ENCODE measurements around the gene TOMM7. TPM values are rescaled to one million over a fixed set of nuclear protein-coding genes. Genes with fewer than 3 reads are reported as not detected.
A peak's percentile ranks its signal among the peaks of the same experiment; 100 is the strongest.

The TOMM7 gene
- total RNA-seq, 2 experiments from 2014 or later: 206 to 208 TPM

GRCh38 chr7:22833957-22834356, 11.3 kb upstream of the TOMM7 start:
- no peak for ATAC-seq
- Mint-ChIP-seq H3K27me3 (ENCODE audit: low read depth) (peaks cover 5% of the 10 kb centered on the region), H3K4me1 (ENCODE audit: low read depth) (no peaks in the 10 kb centered on the region), H3K9me3 (ENCODE audit: insufficient read depth) (no peaks in the 10 kb centered on the region), H3K4me3 (no peak overlapping the region), H3K36me3 (ENCODE audit: low read depth) (no peaks in the 10 kb centered on the region), H3K27ac (no peak overlapping the region)
- ChIA-PET POLR2A (no interaction called here), CTCF (interaction anchor here (2.1 kb wide), 1 partner anchor 222 kb away, joined by 6 read pairs; no protein-coding TSS in a partner anchor)
- DNase-seq: no peak

- CTCF ChIA-PET: no interaction called here
Measured at GRCh38 chr7:22833113-22833855, 10.6 kb upstream of the TOMM7 start.

GRCh38 chr7:22832401-22832800, 9.8 kb upstream of the TOMM7 start:
- no peaks in the 10 kb centered on the region for H3K36me3 Mint-ChIP-seq (ENCODE audit: low read depth)
- peaks cover 7% of the 10 kb centered on the region for H3K27me3 Mint-ChIP-seq (ENCODE audit: low read depth)
- no peaks in the 10 kb centered on the region for H3K9me3 Mint-ChIP-seq (ENCODE audit: insufficient read depth)
- no peaks in the 10 kb centered on the region for H3K4me1 Mint-ChIP-seq (ENCODE audit: low read depth)
- ATAC-seq (no peak), DNase-seq (no peak)
- CTCF ChIA-PET: interaction anchor here (1.3 kb wide), 1 partner anchor 224 kb away, joined by 4 read pairs; no protein-coding TSS in a partner anchor
- no peak overlapping the region for H3K4me3 Mint-ChIP-seq
- no peak overlapping the region for H3K27ac Mint-ChIP-seq
- POLR2A ChIA-PET: no interaction called here

More at GRCh38 chr7:22833113-22833855, 10.6 kb upstream of the TOMM7 start:
- ATAC-seq (no peak), DNase-seq (no peak)
- Mint-ChIP-seq H3K4me1 (ENCODE audit: low read depth) (no peaks in the 10 kb centered on the region), H3K27ac (no peak overlapping the region), H3K36me3 (ENCODE audit: low read depth) (no peaks in the 10 kb centered on the region), H3K27me3 (ENCODE audit: low read depth) (peaks cover 5% of the 10 kb centered on the region), H3K9me3 (ENCODE audit: insufficient read depth) (no peaks in the 10 kb centered on the region), H3K4me3 (no peak overlapping the region)
- POLR2A ChIA-PET: no interaction called here

- no peak overlapping the region for H3K4me3 Mint-ChIP-seq
- ATAC-seq (no peak), DNase-seq (no peak)
- H3K9me3 Mint-ChIP-seq (ENCODE audit: insufficient read depth): no peaks in the 10 kb centered on the region
- peaks cover 8% of the 10 kb centered on the region for H3K27me3 Mint-ChIP-seq (ENCODE audit: low read depth)
- no peak overlapping the region for H3K27ac Mint-ChIP-seq
- H3K4me1 Mint-ChIP-seq (ENCODE audit: low read depth): no peaks in the 10 kb centered on the region
- CTCF ChIA-PET: interaction anchor here (1.3 kb wide), 1 partner anchor 224 kb away, joined by 4 read pairs; no protein-coding TSS in a partner anchor
- H3K36me3 Mint-ChIP-seq (ENCODE audit: low read depth): no peaks in the 10 kb centered on the region
- POLR2A ChIA-PET: no interaction called here
Measured at GRCh38 chr7:22831602-22832305, 9.1 kb upstream of the TOMM7 start.

GRCh38 chr7:22827563-22827962, 4.9 kb upstream of the TOMM7 start:
- ChIA-PET CTCF (no interaction called here), POLR2A (no interaction called here)
- Mint-ChIP-seq H3K36me3 (ENCODE audit: low read depth) (peaks cover 1% of the 10 kb centered on the region), H3K4me3 (no peak overlapping the region), H3K27ac (no peak overlapping the region), H3K27me3 (ENCODE audit: low read depth) (peaks cover 23% of the 10 kb centered on the region), H3K4me1 (ENCODE audit: low read depth) (peaks cover 13% of the 10 kb centered on the region), H3K9me3 (ENCODE audit: insufficient read depth) (no peaks in the 10 kb centered on the region)
- DNase-seq (no peak), ATAC-seq (no peak)

- CTCF ChIA-PET: interaction anchor here (0.6 kb wide), 1 partner anchor 311 kb away, joined by 4 read pairs; no protein-coding TSS in a partner anchor
- peaks cover 23% of the 10 kb centered on the region for H3K27me3 Mint-ChIP-seq (ENCODE audit: low read depth)
- peaks cover 2% of the 10 kb centered on the region for H3K36me3 Mint-ChIP-seq (ENCODE audit: low read depth)
- H3K4me1 Mint-ChIP-seq (ENCODE audit: low read depth): peaks cover 14% of the 10 kb centered on the region
- ATAC-seq (no peak), DNase-seq (no peak)
- no peak overlapping the region for H3K27ac Mint-ChIP-seq
- H3K4me3 Mint-ChIP-seq: no peak overlapping the region
- POLR2A ChIA-PET: no interaction called here
- no peaks in the 10 kb centered on the region for H3K9me3 Mint-ChIP-seq (ENCODE audit: insufficient read depth)
Measured at GRCh38 chr7:22826593-22826992, 3.9 kb upstream of the TOMM7 start.

- ATAC-seq: no peak
- Mint-ChIP-seq H3K27ac (no peak overlapping the region), H3K27me3 (ENCODE audit: low read depth) (peaks cover 23% of the 10 kb centered on the region), H3K9me3 (ENCODE audit: insufficient read depth) (no peaks in the 10 kb centered on the region), H3K36me3 (ENCODE audit: low read depth) (peaks cover 9% of the 10 kb centered on the region), H3K4me3 (no peak overlapping the region), H3K4me1 (ENCODE audit: low read depth) (peaks cover 30% of the 10 kb centered on the region)
- POLR2A ChIA-PET: no interaction called here
- CTCF ChIA-PET: interaction anchor here (3.8 kb wide), 1 partner anchor 230 kb away, joined by 14 read pairs; no protein-coding TSS in a partner anchor
- DNase-seq: no peak
Measured at GRCh38 chr7:22824760-22825159, 2.1 kb upstream of the TOMM7 start.

- Mint-ChIP-seq H3K4me3 (peak overlapping the region; percentile 94), H3K9me3 (ENCODE audit: insufficient read depth) (no peaks in the 10 kb centered on the region), H3K27ac (peak overlapping the region; percentile 89), H3K4me1 (ENCODE audit: low read depth) (peaks cover 38% of the 10 kb centered on the region), H3K27me3 (ENCODE audit: low read depth) (peaks cover 20% of the 10 kb centered on the region), H3K36me3 (ENCODE audit: low read depth) (peaks cover 15% of the 10 kb centered on the region)
- ChIA-PET POLR2A (interaction anchor here (1.0 kb wide), 3 partner anchors 32 to 232 kb away, joined by 3 read pairs; no protein-coding TSS in a partner anchor), CTCF (interaction anchor here (1.0 to 3.8 kb wide), 4 partner anchors 37 to 233 kb away, joined by 3 to 14 read pairs (median 4); partner anchors contain the start of gene HYCC1)
- DNase-seq (no peak), ATAC-seq (peak; percentile 5)
Measured at GRCh38 chr7:22823142-22823497, 471 bp upstream of the TOMM7 start.

- Mint-ChIP-seq H3K4me1 (ENCODE audit: low read depth) (peaks cover 41% of the 10 kb centered on the region), H3K4me3 (peak overlapping the region; percentile 94), H3K27me3 (ENCODE audit: low read depth) (peaks cover 15% of the 10 kb centered on the region), H3K9me3 (ENCODE audit: insufficient read depth) (no peaks in the 10 kb centered on the region), H3K36me3 (ENCODE audit: low read depth) (peaks cover 19% of the 10 kb centered on the region), H3K27ac (peak overlapping the region; percentile 89)
- ATAC-seq (peak; percentile 25), DNase-seq (no peak)
- POLR2A ChIA-PET: interaction anchor here (0.5 to 1.0 kb wide), 4 partner anchors 33 to 278 kb away, joined by 3 read pairs; no protein-coding TSS in a partner anchor
- CTCF ChIA-PET: interaction anchor here (1.0 to 3.8 kb wide), 3 partner anchors 38 to 234 kb away, joined by 3 to 14 read pairs (median 3); no protein-coding TSS in a partner anchor
Measured at GRCh38 chr7:22821702-22822485, 755 bp downstream of the TOMM7 start.

GRCh38 chr7:22819476-22819875, 3.2 kb downstream of the TOMM7 start:
- ATAC-seq (no peak), DNase-seq (no peak)
- Mint-ChIP-seq H3K9me3 (ENCODE audit: insufficient read depth) (no peaks in the 10 kb centered on the region), H3K4me3 (no peak overlapping the region), H3K4me1 (ENCODE audit: low read depth) (peaks cover 47% of the 10 kb centered on the region), H3K27me3 (ENCODE audit: low read depth) (peaks cover 5% of the 10 kb centered on the region), H3K27ac (no peak overlapping the region), H3K36me3 (ENCODE audit: low read depth) (peaks cover 32% of the 10 kb centered on the region)
- ChIA-PET POLR2A (no interaction called here), CTCF (no interaction called here)

- Mint-ChIP-seq H3K27ac (no peak overlapping the region), H3K36me3 (ENCODE audit: low read depth) (peaks cover 41% of the 10 kb centered on the region), H3K4me1 (ENCODE audit: low read depth) (peaks cover 16% of the 10 kb centered on the region), H3K4me3 (no peak overlapping the region), H3K9me3 (ENCODE audit: insufficient read depth) (no peaks in the 10 kb centered on the region), H3K27me3 (ENCODE audit: low read depth) (no peaks in the 10 kb centered on the region)
- CTCF ChIA-PET: no interaction called here
- ATAC-seq (no peak), DNase-seq (no peak)
- POLR2A ChIA-PET: no interaction called here
Measured at GRCh38 chr7:22814261-22815208, 8.1 kb downstream of the TOMM7 start.
